ENCODE data around the gene MTRF1L. TPM values are rescaled to one million over a fixed set of nuclear protein-coding genes. Genes with fewer than 3 reads are reported as not detected.

The MTRF1L gene
- total and polyA plus RNA-seq, 2 of the 13 experiments (the other 11 are each of a cell fraction or from before 2014, with no cell fraction given) = 17.6 to 28.7 TPM

- TF ChIP-seq ZNF383 (CRISPR knock-in tag; IDR thresholded peaks at IDR 0.05; ENCODE audit: borderline replicate concordance) (no peak), CREM (IDR thresholded peaks at IDR 0.05) (peak; percentile 51), CREM (CRISPR knock-in tag; IDR thresholded peaks at IDR 0.05) (no peak; the same call in 1 of the 2 replicates), ZNF597 (CRISPR knock-in tag; IDR thresholded peaks at IDR 0.05) (0 out of 2 replicates have a peak, but pooled peaks have one; percentile 73), ZNF570 (CRISPR knock-in tag; IDR thresholded peaks at IDR 0.05; ENCODE audit: borderline replicate concordance) (no peak), SNAPC4 (CRISPR knock-in tag; IDR thresholded peaks at IDR 0.05) (peak; percentile 55; the same call in 1 of the 2 replicates), ZBTB38 (CRISPR knock-in tag; IDR thresholded peaks at IDR 0.05) (no peak; the same call in 1 of the 2 replicates), CENPBD1 (CRISPR knock-in tag; IDR thresholded peaks at IDR 0.05; ENCODE audit: borderline replicate concordance, low read depth) (0 out of 2 replicates have a peak, but pooled peaks have one; percentile 72), HMGA1 (CRISPR knock-in tag; conservative IDR thresholded peaks at IDR 0.05) (no peak), GATA4 (IDR thresholded peaks at IDR 0.05; ENCODE audit: borderline replicate concordance, low read depth) (peak; percentile 77; the same call in 1 of the 2 replicates), ZNF556 (CRISPR knock-in tag; IDR thresholded peaks at IDR 0.05; ENCODE audit: borderline replicate concordance) (no peak; the same call in 1 of the 2 replicates), RXRA (CRISPR knock-in tag; IDR thresholded peaks at IDR 0.05) (0 out of 2 replicates have a peak, but pooled peaks have one; percentile 43), MYPOP (CRISPR knock-in tag; IDR thresholded peaks at IDR 0.05) (peak; percentile 92), ZNF792 (CRISPR knock-in tag; IDR thresholded peaks at IDR 0.05) (peak; percentile 96), FUBP1 (CRISPR knock-in tag; IDR thresholded peaks at IDR 0.05; ENCODE audit: borderline replicate concordance) (no peak), JUNB (CRISPR knock-in tag; IDR thresholded peaks at IDR 0.05; ENCODE audit: borderline replicate concordance) (0 out of 2 replicates have a peak, but pooled peaks have one; percentile 11)
- TF ChIP-seq, protein P1, sequence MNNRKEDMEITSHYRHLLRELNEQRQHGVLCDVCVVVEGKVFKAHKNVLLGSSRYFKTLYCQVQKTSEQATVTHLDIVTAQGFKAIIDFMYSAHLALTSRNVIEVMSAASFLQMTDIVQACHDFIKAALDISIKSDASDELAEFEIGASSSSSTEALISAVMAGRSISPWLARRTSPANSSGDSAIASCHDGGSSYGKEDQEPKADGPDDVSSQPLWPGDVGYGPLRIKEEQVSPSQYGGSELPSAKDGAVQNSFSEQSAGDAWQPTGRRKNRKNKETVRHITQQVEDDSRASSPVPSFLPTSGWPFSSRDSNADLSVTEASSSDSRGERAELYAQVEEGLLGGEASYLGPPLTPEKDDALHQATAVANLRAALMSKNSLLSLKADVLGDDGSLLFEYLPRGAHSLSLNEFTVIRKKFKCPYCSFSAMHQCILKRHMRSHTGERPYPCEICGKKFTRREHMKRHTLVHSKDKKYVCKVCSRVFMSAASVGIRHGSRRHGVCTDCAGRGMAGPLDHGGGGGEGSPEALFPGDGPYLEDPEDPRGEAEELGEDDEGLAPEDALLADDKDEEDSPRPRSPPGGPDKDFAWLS (CRISPR knock-in tag; IDR thresholded peaks at IDR 0.05; ENCODE audit: borderline replicate concordance) = no peak
Measured at GRCh38 chr6:152982904-152983636, 19.4 kb downstream of the MTRF1L start, which contains the start of gene FBXO5 (continued).

Measured in HepG2 (cell line).